SK-N-SH (cell line): ENCODE data around the gene KRTAP3-2. TPM values are rescaled to one million over a fixed set of nuclear protein-coding genes. Genes with fewer than 3 reads are reported as not detected.

Source experiments
- CTCF ChIA-PET: fragments of 300-600, 350-600 bp; formaldehyde crosslinking; extraction: SDS; loops from one replicate; lab custom pipeline; 2021; lab: Yijun Ruan, JAX
- POLR2A ChIA-PET: fragments of 350-600 bp; sonication (Branson Sonifier 250); formaldehyde crosslinking; extraction: SDS; loops from one replicate; lab custom pipeline; 2020; ENCODE audit warnings: antibody characterized with exemption, inconsistent platforms; lab: Yijun Ruan, JAX
- DNase-seq: peaks from one replicate; pipeline ENCODE4 v3.0.0; 2012
- H2AFZ ChIP-seq: fragments of 200-600 bp; sonication (generic); 2 replicates; pipeline ENCODE4 v1.8.1; 2016; ENCODE audit warnings: antibody characterized with exemption, mild to moderate bottlenecking, low read depth
- H3F3A ChIP-seq: fragments of 200-600 bp; sonication (generic); replicated peaks from 2 replicates; pipeline ENCODE3; 2016; ENCODE audit warnings: antibody characterized with exemption, mild to moderate bottlenecking; ENCODE audit not compliant: insufficient read depth
- H3K27ac ChIP-seq, 2 experiments: fragments of 200-500 bp in 1 of 2; fragments of 200-600 bp in 1 of 2; sonication (Bioruptor generic) in 1 of 2; sonication (generic), shearing (Covaris generic) in 1 of 2; 2 replicates each; pipeline versions ENCODE4 v1.5.1 to v1.6.1; 2014 to 2016; ENCODE audit warnings: low read depth in 2 of 2, inconsistent platforms in 1 of 2, low read length in 1 of 2, mild to moderate bottlenecking in 1 of 2, mixed read lengths in 1 of 2
- H3K27me3 ChIP-seq: fragments of 200-600 bp; sonication (generic), shearing (Covaris generic); 2 replicates; pipeline ENCODE4 v1.6.1; 2016; ENCODE audit warnings: mixed run types; ENCODE audit not compliant: insufficient read depth
- H3K36me3 ChIP-seq, 2 experiments: fragments of 200-500 bp in 1 of 2; fragments of 200-600 bp in 1 of 2; sonication (Bioruptor generic) in 1 of 2; sonication (generic) in 1 of 2; replicated peaks in 1 of 2; 2 replicates each; pipeline versions ENCODE3 to v1.5.1; 2014 to 2016; ENCODE audit warnings: low read length in 1 of 2, mild to moderate bottlenecking in 1 of 2; ENCODE audit not compliant: insufficient read depth in 2 of 2, control insufficient read depth in 1 of 2
- H3K4me1 ChIP-seq, 2 experiments: fragments of 200-500 bp in 1 of 2; fragments of 200-600 bp in 1 of 2; sonication (Bioruptor generic) in 1 of 2; sonication (generic), shearing (Covaris generic) in 1 of 2; 2 replicates each; pipeline versions ENCODE4 v1.5.1 to v1.6.1; 2014 to 2016; ENCODE audit warnings: low read depth in 1 of 2, low read length in 1 of 2, mixed run types in 1 of 2; ENCODE audit not compliant: insufficient read depth in 2 of 2, control insufficient read depth in 1 of 2
- H3K4me2 ChIP-seq: fragments of 200-600 bp; sonication (generic), shearing (Covaris generic); 2 replicates; pipeline ENCODE4 v1.6.1; 2017; ENCODE audit warnings: mixed run types
- H3K4me3 ChIP-seq, 2 experiments: fragments of 200-500 bp in 1 of 2; fragments of 200-600 bp in 1 of 2; sonication (Bioruptor generic) in 1 of 2; sonication (generic), shearing (Covaris generic) in 1 of 2; 2 replicates each; pipeline versions ENCODE4 v1.5.1 to v1.8.1; 2014 to 2016; ENCODE audit warnings: low read depth in 2 of 2, inconsistent platforms in 1 of 2, low read length in 1 of 2, mild to moderate bottlenecking in 1 of 2, mixed read lengths in 1 of 2, moderate library complexity in 1 of 2
- H3K79me2 ChIP-seq: fragments of 200-600 bp; sonication (generic); 2 replicates; pipeline ENCODE4 v1.8.1; 2017; ENCODE audit warnings: mild to moderate bottlenecking; ENCODE audit not compliant: insufficient read depth
- H3K9ac ChIP-seq: fragments of 200-600 bp; sonication (generic); 2 replicates; pipeline ENCODE4 v1.6.1; 2017; ENCODE audit warnings: mixed run types
- H3K9me2 ChIP-seq: fragments of 200-600 bp; sonication (generic); 2 replicates; pipeline ENCODE4 v1.6.1; 2017; ENCODE audit warnings: mixed run types
- H3K9me3 ChIP-seq: fragments of 200-600 bp; sonication (generic); 2 replicates; pipeline ENCODE4 v1.6.1; 2017; ENCODE audit warnings: mixed run types, mild to moderate bottlenecking, moderate library complexity
- H4K20me1 ChIP-seq: fragments of 200-600 bp; sonication (generic); 2 replicates; pipeline ENCODE4 v1.6.1; 2017; ENCODE audit warnings: mild to moderate bottlenecking, mixed run types; ENCODE audit not compliant: insufficient read depth
- CHD2 ChIP-seq: fragments of 150-350 bp; IDR thresholded peaks from 2 replicates; pipeline ENCODE4 v1.6.1; 2018; ENCODE audit warnings: low read length; ENCODE audit not compliant: partially characterized antibody
- ELF1 ChIP-seq: IDR thresholded peaks from 2 replicates; pipeline ENCODE4 v1.4.0; 2012
- EP300 ChIP-seq, 2 experiments: IDR thresholded peaks; 2 replicates each; pipeline versions ENCODE4 v1.4.0 to v1.6.1; 2012; ENCODE audit warnings: borderline replicate concordance in 1 of 2, low read depth in 1 of 2, low read length in 1 of 2
- EZH2phosphoT487 ChIP-seq: fragments of 200-600 bp; sonication (generic); IDR thresholded peaks from 2 replicates; pipeline ENCODE4 v1.6.1; 2017; ENCODE audit warnings: low read depth, mixed run types, mild to moderate bottlenecking, antibody characterized with exemption, moderate library complexity, borderline replicate concordance
- FOSL2 ChIP-seq: IDR thresholded peaks from 2 replicates; pipeline ENCODE4 v1.4.0; 2012; ENCODE audit warnings: low read depth, mild to moderate bottlenecking, moderate library complexity, borderline replicate concordance
- FOXM1 ChIP-seq: IDR thresholded peaks from 2 replicates; pipeline ENCODE4 v1.4.0; 2012; ENCODE audit warnings: low read depth, mild to moderate bottlenecking
- GATA2 ChIP-seq: sonication (generic); formaldehyde crosslinking; IDR thresholded peaks from 2 replicates; pipeline ENCODE4 v1.5.0; 2020; ENCODE audit warnings: mild to moderate bottlenecking, missing genetic modification reagents
- MXI1 ChIP-seq: IDR thresholded peaks from 2 replicates; pipeline ENCODE4 v1.6.1; 2012; ENCODE audit warnings: mild to moderate bottlenecking, low read depth, low read length, improper control_type of control experiment
- POLR2AphosphoS5 ChIP-seq: IDR thresholded peaks from 2 replicates; pipeline ENCODE4 v1.6.1; 2012; ENCODE audit warnings: low read depth, low read length
- TAF1 ChIP-seq: IDR thresholded peaks from 2 replicates; pipeline ENCODE4 v1.6.1; 2012; ENCODE audit warnings: low read depth, mild to moderate bottlenecking, low read length, moderate library complexity, borderline replicate concordance
- WGBS: methylation state at CpG from one replicate; pipeline ENCODE4 v1.1.6; 2017; ENCODE audit warnings: low lambda C conversion rate; 5-methylcytosine and 5-hydroxymethylcytosine counted together
- polyA plus RNA-seq, 3 experiments: library from polyadenylated mRNA; depleted of rRNA; stranded (reverse); fragments of >200 nt; gene quantifications; 2 replicates each; pipeline ENCODE4 v1.2.3, GENCODE V29; 2012
- TF ChIP-seq, protein P1 (sequence below): IDR thresholded peaks from 2 replicates; pipeline ENCODE4 v1.4.0; 2012; ENCODE audit warnings: low read depth
- TF ChIP-seq, protein P2 (sequence below): IDR thresholded peaks from 2 replicates; pipeline ENCODE4 v1.4.0; 2012; ENCODE audit warnings: low read depth, borderline replicate concordance
- TF ChIP-seq, protein P3 (sequence below): IDR thresholded peaks from 2 replicates; pipeline ENCODE4 v1.6.1; 2012; ENCODE audit warnings: mild to moderate bottlenecking, low read depth, low read length, moderate library complexity
- TF ChIP-seq, protein P4 (sequence below): IDR thresholded peaks from 2 replicates; pipeline ENCODE4 v1.4.0; 2012; ENCODE audit warnings: low read depth, borderline replicate concordance

Gene KRTAP3-2
- polyA plus RNA-seq, 1 of the 3 experiments (the other 2 are of a cell fraction), result not detected

DNA sequence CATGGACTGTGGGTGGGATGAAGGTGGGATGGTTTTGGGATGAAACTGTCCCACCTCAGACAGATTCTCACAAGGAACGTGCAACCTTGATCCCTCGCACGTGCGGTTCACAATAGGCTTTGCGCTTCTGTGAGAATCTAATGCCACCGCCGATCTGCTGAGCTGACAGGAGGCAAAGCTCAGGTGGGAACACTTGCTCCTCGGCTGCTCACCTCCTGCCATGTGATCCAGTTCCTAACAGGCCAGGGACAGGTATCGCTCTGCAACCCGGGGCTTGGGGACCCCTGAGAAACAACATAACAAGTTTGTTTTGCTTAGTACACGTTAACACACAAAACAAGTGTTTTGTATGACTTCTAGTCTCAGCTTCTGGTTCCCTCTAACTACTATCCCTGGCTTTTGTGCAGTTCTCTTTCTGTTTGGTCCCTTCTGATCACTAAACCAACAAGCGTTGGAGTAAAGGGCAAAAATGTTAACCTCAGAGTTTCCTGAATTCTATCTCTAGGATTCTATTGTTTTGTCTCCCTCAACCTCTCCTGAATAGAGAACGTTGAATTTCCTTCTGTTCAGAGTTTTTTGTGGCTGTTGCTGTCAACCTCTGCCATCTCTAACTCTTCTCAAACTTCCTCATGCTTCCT is 17.0 kb upstream of the KRTAP3-2 start:
- H2AFZ ChIP-seq, result no peak overlapping the region
- no peaks in the 10 kb centered on the region for H4K20me1 ChIP-seq
- no peak overlapping the region for H3K9ac ChIP-seq
- H3K4me1 ChIP-seq, result no peaks in the 10 kb centered on the region
- POLR2A ChIA-PET, result no interaction called here
- CTCF ChIA-PET, result interaction anchor here (0.7 to 0.8 kb wide), 2 partner anchors 9 to 32 kb away, joined by 3 read pairs; no protein-coding TSS in a partner anchor
- H3K4me3 ChIP-seq, result no peak overlapping the region
- no peaks in the 10 kb centered on the region for H3K9me2 ChIP-seq
- H3K9me3 ChIP-seq, result no peaks in the 10 kb centered on the region
- no peaks in the 10 kb centered on the region for H3K79me2 ChIP-seq
- no peak for TF ChIP-seq CHD2
- no peak for TF ChIP-seq MXI1
- no peaks in the 10 kb centered on the region for H3K36me3 ChIP-seq
- no peaks in the 10 kb centered on the region for H3F3A ChIP-seq
- peaks cover 31% of the 10 kb centered on the region; the same call in 1 of the 2 replicates for H3K27me3 ChIP-seq
- no peak overlapping the region for H3K27ac ChIP-seq
- no peak overlapping the region for H3K4me2 ChIP-seq
- 23% methylated on average over 12 of the region's 13 CpGs for WGBS
- no peak for DNase-seq

DNA sequence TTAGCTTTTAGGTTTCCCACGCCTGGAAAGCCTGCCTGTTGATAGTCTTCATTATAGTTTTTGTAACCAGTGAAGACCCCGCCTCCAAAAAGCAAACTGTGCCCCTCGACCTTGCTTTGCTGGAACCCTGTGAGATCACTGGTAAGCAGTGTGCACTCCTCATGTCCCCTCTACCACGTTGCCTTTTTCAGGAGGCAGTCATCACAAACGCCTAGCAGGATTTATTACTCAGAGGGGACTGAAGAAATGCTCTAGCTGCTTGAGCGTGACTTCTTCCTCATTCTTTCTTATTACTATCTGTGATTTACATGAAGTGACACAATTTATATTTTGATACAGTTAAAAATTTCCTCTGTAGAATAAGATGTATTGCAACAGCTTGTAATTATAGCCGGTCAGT is 15.7 kb upstream of the KRTAP3-2 start:
- no peaks in the 10 kb centered on the region for H3K9me2 ChIP-seq
- H3K4me1 ChIP-seq, result no peaks in the 10 kb centered on the region
- H3K9ac ChIP-seq, result no peak overlapping the region
- ChIA-PET POLR2A (no interaction called here), CTCF (interaction anchor here (0.6 kb wide), 1 partner anchor 58 kb away, joined by 3 read pairs; no protein-coding TSS in a partner anchor)
- no peak overlapping the region for H3K27ac ChIP-seq
- H3F3A ChIP-seq, result no peaks in the 10 kb centered on the region
- H3K79me2 ChIP-seq, result no peaks in the 10 kb centered on the region
- H2AFZ ChIP-seq, result no peak overlapping the region
- TF ChIP-seq, protein P1, sequence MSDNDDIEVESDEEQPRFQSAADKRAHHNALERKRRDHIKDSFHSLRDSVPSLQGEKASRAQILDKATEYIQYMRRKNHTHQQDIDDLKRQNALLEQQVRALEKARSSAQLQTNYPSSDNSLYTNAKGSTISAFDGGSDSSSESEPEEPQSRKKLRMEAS, result no peak
- TF ChIP-seq TAF1 (no peak), FOXM1 (no peak), MXI1 (no peak), EP300 (IDR thresholded peaks at IDR 0.05; ENCODE audit: borderline replicate concordance in 1 of 2, low read depth in 1 of 2, low read length in 1 of 2) (no peak), POLR2AphosphoS5 (no peak), FOSL2 (no peak), GATA2 (CRISPR knock-in tag) (no peak), EZH2phosphoT487 (no peak), ELF1 (no peak)
- TF ChIP-seq, protein P2, sequence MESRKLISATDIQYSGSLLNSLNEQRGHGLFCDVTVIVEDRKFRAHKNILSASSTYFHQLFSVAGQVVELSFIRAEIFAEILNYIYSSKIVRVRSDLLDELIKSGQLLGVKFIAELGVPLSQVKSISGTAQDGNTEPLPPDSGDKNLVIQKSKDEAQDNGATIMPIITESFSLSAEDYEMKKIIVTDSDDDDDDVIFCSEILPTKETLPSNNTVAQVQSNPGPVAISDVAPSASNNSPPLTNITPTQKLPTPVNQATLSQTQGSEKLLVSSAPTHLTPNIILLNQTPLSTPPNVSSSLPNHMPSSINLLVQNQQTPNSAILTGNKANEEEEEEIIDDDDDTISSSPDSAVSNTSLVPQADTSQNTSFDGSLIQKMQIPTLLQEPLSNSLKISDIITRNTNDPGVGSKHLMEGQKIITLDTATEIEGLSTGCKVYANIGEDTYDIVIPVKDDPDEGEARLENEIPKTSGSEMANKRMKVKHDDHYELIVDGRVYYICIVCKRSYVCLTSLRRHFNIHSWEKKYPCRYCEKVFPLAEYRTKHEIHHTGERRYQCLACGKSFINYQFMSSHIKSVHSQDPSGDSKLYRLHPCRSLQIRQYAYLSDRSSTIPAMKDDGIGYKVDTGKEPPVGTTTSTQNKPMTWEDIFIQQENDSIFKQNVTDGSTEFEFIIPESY, result no peak
- TF ChIP-seq, protein P3, sequence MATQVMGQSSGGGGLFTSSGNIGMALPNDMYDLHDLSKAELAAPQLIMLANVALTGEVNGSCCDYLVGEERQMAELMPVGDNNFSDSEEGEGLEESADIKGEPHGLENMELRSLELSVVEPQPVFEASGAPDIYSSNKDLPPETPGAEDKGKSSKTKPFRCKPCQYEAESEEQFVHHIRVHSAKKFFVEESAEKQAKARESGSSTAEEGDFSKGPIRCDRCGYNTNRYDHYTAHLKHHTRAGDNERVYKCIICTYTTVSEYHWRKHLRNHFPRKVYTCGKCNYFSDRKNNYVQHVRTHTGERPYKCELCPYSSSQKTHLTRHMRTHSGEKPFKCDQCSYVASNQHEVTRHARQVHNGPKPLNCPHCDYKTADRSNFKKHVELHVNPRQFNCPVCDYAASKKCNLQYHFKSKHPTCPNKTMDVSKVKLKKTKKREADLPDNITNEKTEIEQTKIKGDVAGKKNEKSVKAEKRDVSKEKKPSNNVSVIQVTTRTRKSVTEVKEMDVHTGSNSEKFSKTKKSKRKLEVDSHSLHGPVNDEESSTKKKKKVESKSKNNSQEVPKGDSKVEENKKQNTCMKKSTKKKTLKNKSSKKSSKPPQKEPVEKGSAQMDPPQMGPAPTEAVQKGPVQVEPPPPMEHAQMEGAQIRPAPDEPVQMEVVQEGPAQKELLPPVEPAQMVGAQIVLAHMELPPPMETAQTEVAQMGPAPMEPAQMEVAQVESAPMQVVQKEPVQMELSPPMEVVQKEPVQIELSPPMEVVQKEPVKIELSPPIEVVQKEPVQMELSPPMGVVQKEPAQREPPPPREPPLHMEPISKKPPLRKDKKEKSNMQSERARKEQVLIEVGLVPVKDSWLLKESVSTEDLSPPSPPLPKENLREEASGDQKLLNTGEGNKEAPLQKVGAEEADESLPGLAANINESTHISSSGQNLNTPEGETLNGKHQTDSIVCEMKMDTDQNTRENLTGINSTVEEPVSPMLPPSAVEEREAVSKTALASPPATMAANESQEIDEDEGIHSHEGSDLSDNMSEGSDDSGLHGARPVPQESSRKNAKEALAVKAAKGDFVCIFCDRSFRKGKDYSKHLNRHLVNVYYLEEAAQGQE, result no peak
- TF ChIP-seq, protein P4, sequence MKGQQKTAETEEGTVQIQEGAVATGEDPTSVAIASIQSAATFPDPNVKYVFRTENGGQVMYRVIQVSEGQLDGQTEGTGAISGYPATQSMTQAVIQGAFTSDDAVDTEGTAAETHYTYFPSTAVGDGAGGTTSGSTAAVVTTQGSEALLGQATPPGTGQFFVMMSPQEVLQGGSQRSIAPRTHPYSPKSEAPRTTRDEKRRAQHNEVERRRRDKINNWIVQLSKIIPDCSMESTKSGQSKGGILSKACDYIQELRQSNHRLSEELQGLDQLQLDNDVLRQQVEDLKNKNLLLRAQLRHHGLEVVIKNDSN, result no peak
- no peaks in the 10 kb centered on the region for H4K20me1 ChIP-seq
- H3K4me2 ChIP-seq, result no peak overlapping the region
- no peak for DNase-seq
- 14% methylated on average over 7 of the region's 7 CpGs for whole genome bisulfite sequencing
- H3K9me3 ChIP-seq, result no peaks in the 10 kb centered on the region
- H3K27me3 ChIP-seq, result peaks cover 36% of the 10 kb centered on the region; the same call in 1 of the 2 replicates
- no peak overlapping the region for H3K4me3 ChIP-seq
- no peaks in the 10 kb centered on the region for H3K36me3 ChIP-seq
